WERI-Rb-1 (cell line): ENCODE results near the gene LRRC8B.

Experiments
- DNase-seq: peaks from one replicate; pipeline ENCODE4 v3.0.0-alpha.2; 2020
- H3K27ac ChIP-seq: fragments of 250-450 bp; sonication (Bioruptor Pico); 2 replicates; pipeline ENCODE4 v1.5.1; 2020; ENCODE audit warnings: mild to moderate bottlenecking, moderate library complexity
- H3K27me3 ChIP-seq: fragments of 250-450 bp; sonication (Bioruptor Pico); 2 replicates; pipeline ENCODE4 v1.5.1; 2021; ENCODE audit warnings: mild to moderate bottlenecking, low read depth, moderate library complexity; ENCODE audit not compliant: insufficient read depth, severe bottlenecking
- H3K36me3 ChIP-seq: fragments of 250-450 bp; sonication (Bioruptor Pico); 2 replicates; pipeline ENCODE4 v1.5.1; 2020; ENCODE audit warnings: mild to moderate bottlenecking, moderate library complexity
- H3K4me3 ChIP-seq: 2 replicates; pipeline ENCODE4 v1.5.1; 2011; ENCODE audit warnings: low read depth, mild to moderate bottlenecking, control low read depth, low read length
- H3K9me3 ChIP-seq: fragments of 250-450 bp; sonication (Bioruptor Pico); 2 replicates; pipeline ENCODE4 v1.5.1; 2021; ENCODE audit warnings: mild to moderate bottlenecking, moderate library complexity; ENCODE audit not compliant: severe bottlenecking
- CTCF ChIP-seq: IDR thresholded peaks from 2 replicates; pipeline ENCODE4 v1.5.1; 2011; ENCODE audit warnings: low read depth, mild to moderate bottlenecking, control low read depth, inconsistent platforms, low read length

Gene LRRC8B

GRCh38 chr1:89607156-89607555 is 82.5 kb downstream of the LRRC8B start:
- no peak overlapping the region for H3K4me3 ChIP-seq
- no peaks in the 10 kb centered on the region for H3K27me3 ChIP-seq
- H3K36me3 ChIP-seq = no peaks in the 10 kb centered on the region
- TF ChIP-seq CTCF = no peak
- no peak for DNase-seq
- no peak overlapping the region for H3K27ac ChIP-seq
- H3K9me3 ChIP-seq = no peaks in the 10 kb centered on the region

GRCh38 chr1:89607586-89608318 is 83.1 kb downstream of the LRRC8B start:
- Histone ChIP-seq H3K27ac (no peak overlapping the region), H3K4me3 (no peak overlapping the region), H3K9me3 (no peaks in the 10 kb centered on the region), H3K36me3 (no peaks in the 10 kb centered on the region), H3K27me3 (no peaks in the 10 kb centered on the region)
- TF ChIP-seq CTCF = no peak
- DNase-seq = no peak

GRCh38 chr1:89608319-89608983 is 83.8 kb downstream of the LRRC8B start:
- no peak overlapping the region for H3K27ac ChIP-seq
- H3K27me3 ChIP-seq = no peaks in the 10 kb centered on the region
- no peak for DNase-seq
- TF ChIP-seq CTCF = no peak
- no peak overlapping the region for H3K4me3 ChIP-seq
- no peaks in the 10 kb centered on the region for H3K9me3 ChIP-seq
- H3K36me3 ChIP-seq = no peaks in the 10 kb centered on the region

- no peak for TF ChIP-seq CTCF
- H3K9me3 ChIP-seq = no peaks in the 10 kb centered on the region
- no peak overlapping the region for H3K27ac ChIP-seq
- no peaks in the 10 kb centered on the region for H3K27me3 ChIP-seq
- DNase-seq = no peak
- H3K36me3 ChIP-seq = no peaks in the 10 kb centered on the region
- H3K4me3 ChIP-seq = no peak overlapping the region
Measured at GRCh38 chr1:89608984-89609725, 84.5 kb downstream of the LRRC8B start.

- no peaks in the 10 kb centered on the region for H3K9me3 ChIP-seq
Measured at GRCh38 chr1:89609781-89610456, 85.3 kb downstream of the LRRC8B start.

More at GRCh38 chr1:89609781-89610456, 85.3 kb downstream of the LRRC8B start:
- no peak overlapping the region for H3K4me3 ChIP-seq
- H3K27me3 ChIP-seq = no peaks in the 10 kb centered on the region
- TF ChIP-seq CTCF = no peak
- H3K27ac ChIP-seq = no peak overlapping the region
- no peaks in the 10 kb centered on the region for H3K36me3 ChIP-seq
- DNase-seq = no peak
